H1 (cell line): ENCODE data around the gene TM4SF20. TPM values are rescaled to one million over a fixed set of nuclear protein-coding genes. Genes with fewer than 3 reads are reported as not detected.

ENCODE experiments used
- CTCF ChIA-PET: fragments of 300-600 bp; sonication (Branson Sonifier 250); formaldehyde crosslinking; loops from one replicate; lab custom pipeline; 2021; ENCODE audit not compliant: partially characterized antibody; lab: Charles Lee
- POLR2A ChIA-PET: fragments of 300-600 bp; sonication (Branson Sonifier 250); formaldehyde crosslinking; loops from one replicate; lab custom pipeline; 2021; ENCODE audit warnings: inconsistent platforms; ENCODE audit not compliant: partially characterized antibody; lab: Charles Lee
- DNase-seq, 2 experiments: peaks; one replicate each; pipeline versions ENCODE4 v3.0.0 to v3.0.0-alpha.2; 2010 to 2022; ENCODE audit warnings: low spot score in 2 of 2, low read depth in 1 of 2, mixed read lengths in 1 of 2
- FAIRE-seq: peaks from 2 replicates; lab custom pipeline; 2011; peaks lifted over from hg19 to GRCh38; lab: Jason Lieb, UNC
- H2AFZ ChIP-seq: 2 replicates; pipeline ENCODE4 v1.8.1; 2012; ENCODE audit warnings: low read length, inconsistent platforms
- H2AK5ac ChIP-seq: 2 replicates; pipeline ENCODE4 v1.6.1; 2013; ENCODE audit warnings: low read depth, low read length
- H2BK120ac ChIP-seq: replicated peaks from 2 replicates; pipeline ENCODE3; 2013; ENCODE audit warnings: low read depth, low read length, inconsistent platforms
- H2BK12ac ChIP-seq: 2 replicates; pipeline ENCODE4 v1.6.1; 2013; ENCODE audit warnings: low read depth, low read length
- H2BK15ac ChIP-seq: 2 replicates; pipeline ENCODE4 v1.6.1; 2013; ENCODE audit warnings: low read length
- H2BK20ac ChIP-seq: 2 replicates; pipeline ENCODE4 v1.6.1; 2013; ENCODE audit warnings: low read length
- H2BK5ac ChIP-seq: 2 replicates; pipeline ENCODE4 v1.6.1; 2013; ENCODE audit warnings: low read depth, low read length
- H3K14ac ChIP-seq: 2 replicates; pipeline ENCODE4 v1.6.1; 2013; ENCODE audit warnings: inconsistent platforms; ENCODE audit not compliant: insufficient read length
- H3K18ac ChIP-seq: 2 replicates; pipeline ENCODE4 v1.6.1; 2013; ENCODE audit warnings: low read length; ENCODE audit errors: extremely low read depth
- H3K23ac ChIP-seq: 2 replicates; pipeline ENCODE4 v1.6.1; 2013; ENCODE audit warnings: inconsistent platforms; ENCODE audit not compliant: insufficient read length
- H3K23me2 ChIP-seq: 2 replicates; pipeline ENCODE4 v1.6.1; 2013; ENCODE audit warnings: low read depth, low read length
- H3K27ac ChIP-seq: 2 replicates; pipeline ENCODE4 v1.6.1; 2011; ENCODE audit warnings: low read depth, low read length, inconsistent platforms
- H3K27me3 ChIP-seq, 4 experiments: replicated peaks in 1 of 4; 1 replicate in 1 of 4; 2 replicates in 3 of 4; pipeline versions ENCODE4 v1.6.1 to v1.8.1; 2011 to 2013; ENCODE audit warnings: low read length in 3 of 4, mild to moderate bottlenecking in 3 of 4, inconsistent platforms in 2 of 4, mixed read lengths in 2 of 4, moderate library complexity in 1 of 4; ENCODE audit not compliant: control insufficient read depth in 3 of 4, insufficient read depth in 3 of 4; ENCODE audit errors: extremely low read depth in 1 of 4
- H3K36me3 ChIP-seq, 4 experiments: 2 replicates each; pipeline versions ENCODE4 v1.6.1 to v1.8.1; 2011 to 2013; ENCODE audit warnings: mild to moderate bottlenecking in 4 of 4, low read length in 3 of 4, moderate library complexity in 2 of 4, control low read depth in 1 of 4, inconsistent platforms in 1 of 4; ENCODE audit not compliant: insufficient read depth in 4 of 4, control insufficient read depth in 2 of 4
- H3K4ac ChIP-seq: replicated peaks from 2 replicates; pipeline ENCODE3; 2013; ENCODE audit warnings: low read length, low read depth, mixed read lengths, inconsistent platforms; ENCODE audit not compliant: insufficient read length
- H3K4me1 ChIP-seq, 4 experiments: replicated peaks in 1 of 4; 1 replicate in 1 of 4; 2 replicates in 3 of 4; pipeline versions ENCODE4 v1.6.1 to v1.8.1; 2011 to 2013; ENCODE audit warnings: low read length in 3 of 4, inconsistent platforms in 2 of 4, mixed read lengths in 1 of 4; ENCODE audit not compliant: insufficient read depth in 4 of 4, control insufficient read depth in 3 of 4
- H3K4me2 ChIP-seq, 2 experiments: 2 replicates each; pipeline versions ENCODE4 v1.6.1 to v1.8.1; 2011 to 2013; ENCODE audit warnings: low read depth in 2 of 2, low read length in 2 of 2, control low read depth in 1 of 2, inconsistent platforms in 1 of 2, mild to moderate bottlenecking in 1 of 2; ENCODE audit not compliant: insufficient read depth in 1 of 2
- H3K4me3 ChIP-seq, 4 experiments: fragments of 200-600, 300-600 bp in 1 of 4; sonication (generic), shearing (Covaris generic), sonication (Bioruptor Twin) in 1 of 4; 2 replicates each; pipeline versions ENCODE4 v1.5.1 to v1.8.1; 2011 to 2016; ENCODE audit warnings: low read length in 4 of 4, low read depth in 3 of 4, control low read depth in 2 of 4, inconsistent platforms in 2 of 4, mild to moderate bottlenecking in 2 of 4, mixed read lengths in 1 of 4, moderate library complexity in 1 of 4; ENCODE audit not compliant: insufficient read depth in 2 of 4; ENCODE audit errors: extremely low read depth in 1 of 4
- H3K56ac ChIP-seq: replicated peaks from 2 replicates; pipeline ENCODE3; 2013; ENCODE audit warnings: low read depth, mild to moderate bottlenecking, mixed read lengths, low read length, inconsistent platforms; ENCODE audit not compliant: insufficient read length
- H3K79me1 ChIP-seq: 2 replicates; pipeline ENCODE4 v1.6.1; 2013; ENCODE audit warnings: low read depth, low read length, control low read depth
- H3K79me2 ChIP-seq, 2 experiments: 2 replicates each; pipeline versions ENCODE4 v1.6.1 to v1.8.1; 2012 to 2013; ENCODE audit warnings: low read length in 2 of 2, mild to moderate bottlenecking in 2 of 2, inconsistent platforms in 1 of 2; ENCODE audit not compliant: insufficient read depth in 2 of 2, control insufficient read depth in 1 of 2
- H3K9ac ChIP-seq, 4 experiments: replicated peaks in 1 of 4; 1 replicate in 1 of 4; 2 replicates in 3 of 4; pipeline versions ENCODE4 v1.6.1 to v1.8.1; 2011 to 2013; ENCODE audit warnings: low read depth in 3 of 4, low read length in 3 of 4, control low read depth in 2 of 4, mild to moderate bottlenecking in 2 of 4, moderate library complexity in 2 of 4, inconsistent platforms in 1 of 4; ENCODE audit errors: extremely low read depth in 1 of 4
- H3K9me3 ChIP-seq, 2 experiments: 2 replicates each; pipeline versions ENCODE4 v1.6.1 to v1.8.1; 2012 to 2013; ENCODE audit warnings: mild to moderate bottlenecking in 2 of 2, moderate library complexity in 2 of 2, control low read depth in 1 of 2, inconsistent platforms in 1 of 2, low read depth in 1 of 2, low read length in 1 of 2, mixed read lengths in 1 of 2; ENCODE audit not compliant: insufficient read depth in 2 of 2
- H4K20me1 ChIP-seq, 2 experiments: replicated peaks in 1 of 2; 2 replicates each; pipeline versions ENCODE3 to v1.8.1; 2011 to 2013; ENCODE audit warnings: inconsistent platforms in 2 of 2, low read length in 2 of 2, mild to moderate bottlenecking in 1 of 2; ENCODE audit not compliant: insufficient read depth in 2 of 2, control insufficient read depth in 1 of 2
- H4K5ac ChIP-seq: 2 replicates; pipeline ENCODE4 v1.6.1; 2013; ENCODE audit warnings: low read length, low read depth, mixed read lengths, inconsistent platforms; ENCODE audit not compliant: insufficient read length
- H4K8ac ChIP-seq: 2 replicates; pipeline ENCODE4 v1.8.0; 2013; ENCODE audit warnings: mild to moderate bottlenecking, moderate library complexity, low read length, inconsistent platforms; ENCODE audit not compliant: insufficient read depth; ENCODE audit errors: extremely low read depth
- H4K91ac ChIP-seq: replicated peaks from 2 replicates; pipeline ENCODE3; 2013; ENCODE audit warnings: low read length, mixed read lengths, inconsistent platforms; ENCODE audit not compliant: insufficient read length
- CBX5 ChIP-seq: fragments of 300-800, 300-1000 bp; sonication (generic); IDR thresholded peaks from 2 replicates; pipeline ENCODE4 v1.7.1; 2016; ENCODE audit warnings: antibody characterized with exemption, low read length, low read depth
- CHD2 ChIP-seq: IDR thresholded peaks from 2 replicates; pipeline ENCODE4 v1.6.1; 2012; ENCODE audit warnings: low read length, improper control_type of control experiment
- TEAD4 ChIP-seq: IDR thresholded peaks from 2 replicates; pipeline ENCODE4 v1.6.1; 2012; ENCODE audit warnings: low read depth, low read length, inconsistent platforms, mixed read lengths
- WGBS, 2 experiments: shearing (Covaris generic) in 1 of 2; methylation state at CpG; one replicate each; pipeline versions ENCODE4 v1.1.6 to v1.1.7; 2013 to 2015; ENCODE audit warnings: low lambda C conversion rate in 2 of 2, mixed read lengths in 2 of 2, inconsistent platforms in 1 of 2, low coverage in 1 of 2, missing lambda C conversion rate in 1 of 2; ENCODE audit not compliant: insufficient replicate concordance in 2 of 2, insufficient coverage in 1 of 2, insufficient read length in 1 of 2; ENCODE audit errors: extremely low coverage in 1 of 2, missing lambda C conversion rate in 1 of 2; 5-methylcytosine and 5-hydroxymethylcytosine counted together
- polyA plus RNA-seq, 7 experiments: library from polyadenylated mRNA; depleted of rRNA in 3 of 7; stranded (reverse) in 5 of 7; unstranded in 2 of 7; fragments of >200 nt in 5 of 7; fragments of 200-250 nt in 2 of 7; gene quantifications; 1 replicate in 5 of 7; 2 replicates in 1 of 7; 4 replicates in 1 of 7; pipeline versions ENCODE4 v1.2.1 to v1.2.3, GENCODE V29; 2011 to 2013; ENCODE audit warnings: missing spikeins in 2 of 7, mixed read lengths in 2 of 7
- total RNA-seq: library from RNA; stranded (reverse); fragmentation: NEBNext Ultra II Directional; extraction: Animal tissue kit (Norgen Biotek cat#: 25700); gene quantifications from 2 replicates; pipeline ENCODE4 v1.2.1, GENCODE V29; 2021

TM4SF20 gene
- total and polyA plus RNA-seq, 2 of the 8 experiments (the other 6 are each of a cell fraction or from before 2014, with no cell fraction given): not detected

GRCh38 chr2:227411990-227412350 is 32.9 kb upstream of the TM4SF20 start:
- POLR2A ChIA-PET: no interaction called here
- H2BK120ac ChIP-seq: no peak overlapping the region
- no peak overlapping the region for H4K8ac ChIP-seq
- H3K23me2 ChIP-seq: no peaks in the 10 kb centered on the region
- H3K4me2 ChIP-seq: no peak overlapping the region
- no peaks in the 10 kb centered on the region for H3K79me1 ChIP-seq
- H2BK15ac ChIP-seq: no peak overlapping the region
- H3K9me3 ChIP-seq: no peaks in the 10 kb centered on the region
- no peak overlapping the region for H2AK5ac ChIP-seq
- H2BK12ac ChIP-seq: no peak overlapping the region
- no peak overlapping the region for H3K23ac ChIP-seq
- H3K4me1 ChIP-seq: no peaks in the 10 kb centered on the region
- no peaks in the 10 kb centered on the region for H4K20me1 ChIP-seq
- H4K5ac ChIP-seq: no peak overlapping the region
- H3K27me3 ChIP-seq: no peaks in the 10 kb centered on the region
- CTCF ChIA-PET: interaction anchor here (1.1 to 2.1 kb wide), 2 partner anchors 10 to 354 kb away, joined by 3 to 7 read pairs; no protein-coding TSS in a partner anchor
- H4K91ac ChIP-seq: no peak overlapping the region
- no peak overlapping the region for H3K4me3 ChIP-seq
- no peak overlapping the region for H3K9ac ChIP-seq
- 89% methylated on average over 3 of the region's 3 CpGs; no CpG with 5 or more reads in 1 of the 2 experiments for WGBS, 2 experiments
- FAIRE-seq: no peak
- H2BK5ac ChIP-seq: no peak overlapping the region
- no peaks in the 10 kb centered on the region for H3K79me2 ChIP-seq
- H3K36me3 ChIP-seq: no peaks in the 10 kb centered on the region
- TF ChIP-seq TEAD4: no peak
- TF ChIP-seq CHD2: no peak
- TF ChIP-seq CBX5: no peak
- TF ChIP-seq, all 59 proteins: peak for 0
- H3K27ac ChIP-seq: no peak overlapping the region
- no peak overlapping the region for H2BK20ac ChIP-seq
- H3K56ac ChIP-seq: no peak overlapping the region
- no peak overlapping the region for H3K4ac ChIP-seq
- H2AFZ ChIP-seq: no peak overlapping the region
- no peak overlapping the region for H3K18ac ChIP-seq
- DNase-seq: no peak
- no peak overlapping the region for H3K14ac ChIP-seq
